HCT116 (cell line): ENCODE data around the gene SLC1A4. TPM values are rescaled to one million over a fixed set of nuclear protein-coding genes. Genes with fewer than 3 reads are reported as not detected.

Experiments
- ATAC-seq: fragments of 200-7000 bp; cut with Tn5 transposase; 2 replicates; pipeline ENCODE4 v1.9.1; 2020; ENCODE audit warnings: mild to moderate bottlenecking, moderate library complexity
- BruUV-seq: library from RNA; stranded (reverse); fragments of 400-500 nt; replicated peaks from 2 replicates; lab custom pipeline; 2021; lab: Mats Ljungman, UMichigan
- CTCF ChIA-PET: fragments of 300-600 bp; sonication (Branson Sonifier 250); formaldehyde crosslinking; loops from one replicate; lab custom pipeline; 2021; ENCODE audit warnings: antibody characterized with exemption; lab: Charles Lee
- POLR2A ChIA-PET: fragments of 300-600, 350-600 bp; sonication (Branson Sonifier 250); formaldehyde crosslinking; loops from one replicate; lab custom pipeline; 2021; ENCODE audit warnings: antibody characterized with exemption; lab: Charles Lee
- RAD21 ChIA-PET, 2 experiments: fragments of 300-600 bp; sonication (Branson Sonifier 250); formaldehyde crosslinking; loops; one replicate each; lab custom pipeline; 2023; ENCODE audit warnings: low total read pairs in 2 of 2; ENCODE audit not compliant: uncharacterized antibody in 2 of 2, unreplicated experiment in 2 of 2, low non-redundant PET in 1 of 2; lab: Charles Lee
- DNase-seq: peaks from one replicate; pipeline ENCODE4 v3.0.0-alpha.2; 2010; ENCODE audit warnings: low read depth, low spot score
- H2AFZ ChIP-seq: fragments of 200-600 bp; shearing (Covaris generic), sonication (generic); 2 replicates; pipeline ENCODE4 v1.6.1; 2017; ENCODE audit warnings: low read depth, mixed run types, mixed read lengths, antibody characterized with exemption, low read length; ENCODE audit not compliant: poor library complexity, severe bottlenecking
- H3K27ac ChIP-seq: 2 replicates; pipeline ENCODE4 v1.5.1; 2012; ENCODE audit warnings: low read depth, low read length
- H3K27me3 ChIP-seq: fragments of 200-600 bp; sonication (generic); 2 replicates; pipeline ENCODE4 v1.6.1; 2016; ENCODE audit warnings: mixed run types, low read length, mixed read lengths; ENCODE audit not compliant: insufficient read depth
- H3K36me3 ChIP-seq, 2 experiments: fragments of 200-500 bp in 1 of 2; fragments of 200-600 bp in 1 of 2; sonication (Bioruptor generic) in 1 of 2; sonication (generic) in 1 of 2; 2 replicates each; pipeline versions ENCODE4 v1.5.1 to v1.6.1; 2014 to 2016; ENCODE audit warnings: low read length in 2 of 2, inconsistent platforms in 1 of 2, mixed read lengths in 1 of 2, mixed run types in 1 of 2; ENCODE audit not compliant: insufficient read depth in 2 of 2, control insufficient read depth in 1 of 2
- H3K4me1 ChIP-seq, 2 experiments: fragments of 200-600 bp in 1 of 2; sonication (generic) in 1 of 2; 2 replicates each; pipeline versions ENCODE4 v1.5.1 to v1.6.1; 2012 to 2017; ENCODE audit warnings: low read length in 2 of 2, inconsistent platforms in 1 of 2, mild to moderate bottlenecking in 1 of 2, mixed read lengths in 1 of 2, mixed run types in 1 of 2, moderate library complexity in 1 of 2; ENCODE audit not compliant: insufficient read depth in 2 of 2, control insufficient read depth in 1 of 2
- H3K4me2 ChIP-seq: fragments of 200-600 bp; sonication (generic); 2 replicates; pipeline ENCODE4 v1.6.1; 2017; ENCODE audit warnings: mixed run types, low read length, mixed read lengths
- H3K4me3 ChIP-seq, 2 experiments: fragments of 200-600 bp in 1 of 2; sonication (generic) in 1 of 2; replicated peaks in 1 of 2; 2 replicates each; pipeline ENCODE4 v1.5.1; 2011 to 2016; ENCODE audit warnings: low read length in 2 of 2, control low read depth in 1 of 2, low read depth in 1 of 2, mild to moderate bottlenecking in 1 of 2, mixed read lengths in 1 of 2, mixed run types in 1 of 2
- H3K79me2 ChIP-seq: fragments of 200-600 bp; sonication (generic); 2 replicates; pipeline ENCODE4 v1.6.1; 2017; ENCODE audit warnings: mild to moderate bottlenecking, mixed run types, low read length, moderate library complexity, mixed read lengths; ENCODE audit not compliant: insufficient read depth
- H3K9ac ChIP-seq: fragments of 200-600 bp; sonication (generic); 2 replicates; pipeline ENCODE4 v1.6.1; 2016; ENCODE audit warnings: low read length, mixed read lengths
- H3K9me2 ChIP-seq: fragments of 200-600 bp; sonication (generic), shearing (Covaris generic); 2 replicates; pipeline ENCODE4 v1.6.1; 2017; ENCODE audit warnings: mixed run types, mild to moderate bottlenecking, moderate library complexity; ENCODE audit not compliant: insufficient read depth
- H3K9me3 ChIP-seq, 2 experiments: fragments of 200-500 bp in 1 of 2; fragments of 200-600 bp in 1 of 2; sonication (Bioruptor generic) in 1 of 2; sonication (generic) in 1 of 2; 2 replicates each; pipeline ENCODE4 v1.6.1; 2014 to 2017; ENCODE audit warnings: low read length in 2 of 2, mixed read lengths in 2 of 2, inconsistent platforms in 1 of 2, low read depth in 1 of 2, mild to moderate bottlenecking in 1 of 2, mixed run types in 1 of 2, moderate library complexity in 1 of 2; ENCODE audit not compliant: control insufficient read depth in 1 of 2, insufficient read depth in 1 of 2
- H4K20me1 ChIP-seq: fragments of 200-600 bp; sonication (generic), shearing (Covaris generic); 2 replicates; pipeline ENCODE4 v1.6.1; 2017; ENCODE audit warnings: mixed run types, mild to moderate bottlenecking, moderate library complexity; ENCODE audit not compliant: insufficient read depth
- CBX3 ChIP-seq: IDR thresholded peaks from 2 replicates; pipeline ENCODE4 v1.6.1; 2012; ENCODE audit warnings: low read depth
- CEBPB ChIP-seq: IDR thresholded peaks from 2 replicates; pipeline ENCODE4 v1.6.1; 2012; ENCODE audit warnings: low read depth
- EGR1 ChIP-seq: IDR thresholded peaks from 2 replicates; pipeline ENCODE4 v1.6.1; 2012; ENCODE audit warnings: low read depth
- EZH2 ChIP-seq: fragments of 200-600 bp; sonication (generic); IDR thresholded peaks from 2 replicates; pipeline ENCODE4 v1.6.1; 2017; ENCODE audit warnings: antibody characterized with exemption, mixed run types
- EZH2phosphoT487 ChIP-seq: fragments of 200-600 bp; IDR thresholded peaks from 2 replicates; pipeline ENCODE4 v1.6.1; 2018; ENCODE audit warnings: antibody characterized with exemption, borderline replicate concordance
- FOSL1 ChIP-seq: IDR thresholded peaks from 2 replicates; pipeline ENCODE4 v1.6.1; 2012; ENCODE audit warnings: low read depth
- JUND ChIP-seq: IDR thresholded peaks from 2 replicates; pipeline ENCODE4 v1.6.1; 2012
- POLR2A ChIP-seq: IDR thresholded peaks from 2 replicates; pipeline ENCODE4 v1.7.0; 2011; ENCODE audit warnings: borderline replicate concordance; ENCODE audit not compliant: insufficient read depth, insufficient read length; ENCODE audit errors: extremely low read depth
- POLR2AphosphoS5 ChIP-seq: IDR thresholded peaks from 2 replicates; pipeline ENCODE4 v1.6.1; 2011; ENCODE audit warnings: mild to moderate bottlenecking, low read depth, low read length, moderate library complexity
- RAD21 ChIP-seq: IDR thresholded peaks from 2 replicates; pipeline ENCODE4 v1.6.1; 2012; ENCODE audit warnings: low read depth, mild to moderate bottlenecking
- REST ChIP-seq: IDR thresholded peaks from 2 replicates; pipeline ENCODE4 v1.6.1; 2012; ENCODE audit warnings: low read depth
- SP1 ChIP-seq: IDR thresholded peaks from 2 replicates; pipeline ENCODE4 v1.6.1; 2012; ENCODE audit warnings: low read depth
- SRF ChIP-seq: IDR thresholded peaks from 2 replicates; pipeline ENCODE4 v1.6.1; 2012; ENCODE audit warnings: low read depth
- YY1 ChIP-seq: IDR thresholded peaks from 2 replicates; pipeline ENCODE4 v1.6.1; 2011; ENCODE audit warnings: low read length, low read depth, moderate library complexity, mild to moderate bottlenecking; ENCODE audit not compliant: insufficient replicate concordance; ENCODE audit errors: extremely low read depth
- ZFX ChIP-seq: fragments of 450-650 bp; IDR thresholded peaks from 2 replicates; pipeline ENCODE4 v1.6.1; 2017
- intact Hi-C: fragments of 100-400 bp; cut with micrococcal nuclease; formaldehyde crosslinking; loops from 2 replicates; pipeline ENCODE4 v1.10.0; 2022
- total RNA-seq: library from RNA; stranded (reverse); gene quantifications from one replicate; pipeline ENCODE4 v1.2.1, GENCODE V29; 2021; ENCODE audit not compliant: unreplicated experiment
- TF ChIP-seq, protein P1 (sequence below): IDR thresholded peaks from 2 replicates; pipeline ENCODE4 v1.6.1; 2012
- TF ChIP-seq, protein P2 (sequence below): IDR thresholded peaks from 2 replicates; pipeline ENCODE4 v1.6.1; 2011; ENCODE audit warnings: mild to moderate bottlenecking, low read length, moderate library complexity; ENCODE audit not compliant: insufficient replicate concordance; ENCODE audit errors: extremely low read depth

SLC1A4 gene
- total RNA-seq, 1 experiment from 2014 or later: 9.2 TPM

GRCh38 chr2:65019010-65019409 is 29.8 kb downstream of the SLC1A4 start:
- intact Hi-C loops: no loop called here
- no peaks in the 10 kb centered on the region for H3K9me2 ChIP-seq
- H3K9me3 ChIP-seq: no peaks in the 10 kb centered on the region
- CTCF ChIA-PET: no interaction called here
- no TSS peak for BruUV-seq
- DNase-seq: no peak
- H3K27ac ChIP-seq: no peak overlapping the region
- RAD21 ChIA-PET: no interaction called here
- no peak overlapping the region for H2AFZ ChIP-seq
- no peaks in the 10 kb centered on the region for H3K79me2 ChIP-seq
- no peak overlapping the region for H3K4me3 ChIP-seq
- no peak overlapping the region for H3K9ac ChIP-seq
- TF ChIP-seq RAD21 (no peak), EGR1 (no peak), JUND (no peak), YY1 (no peak), CBX3 (no peak), SRF (no peak)
- TF ChIP-seq, protein P1, sequence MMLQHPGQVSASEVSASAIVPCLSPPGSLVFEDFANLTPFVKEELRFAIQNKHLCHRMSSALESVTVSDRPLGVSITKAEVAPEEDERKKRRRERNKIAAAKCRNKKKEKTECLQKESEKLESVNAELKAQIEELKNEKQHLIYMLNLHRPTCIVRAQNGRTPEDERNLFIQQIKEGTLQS: no peak
- ATAC-seq: no peak
- H4K20me1 ChIP-seq: no peaks in the 10 kb centered on the region
- H3K36me3 ChIP-seq: no peaks in the 10 kb centered on the region
- no peaks in the 10 kb centered on the region for H3K4me1 ChIP-seq
- H3K4me2 ChIP-seq: no peak overlapping the region
- no peaks in the 10 kb centered on the region for H3K27me3 ChIP-seq
- POLR2A ChIA-PET: no interaction called here

GRCh38 chr2:65019675-65020195 is 30.5 kb downstream of the SLC1A4 start:
- Histone ChIP-seq H3K36me3 (no peaks in the 10 kb centered on the region), H3K4me2 (no peak overlapping the region), H2AFZ (no peak overlapping the region), H3K9me2 (no peaks in the 10 kb centered on the region), H3K27ac (no peak overlapping the region), H3K27me3 (no peaks in the 10 kb centered on the region), H3K9ac (no peak overlapping the region), H4K20me1 (no peaks in the 10 kb centered on the region), H3K9me3 (no peaks in the 10 kb centered on the region), H3K4me1 (peaks cover 0 to 7% of the 10 kb centered on the region in 2 experiments; a peak in 1 of 4 replicates), H3K79me2 (no peaks in the 10 kb centered on the region), H3K4me3 (no peak overlapping the region)
- intact Hi-C loops: no loop called here
- CTCF ChIA-PET: no interaction called here
- ATAC-seq: no peak
- BruUV-seq: no TSS peak
- POLR2A ChIA-PET: no interaction called here
- RAD21 ChIA-PET: no interaction called here
- DNase-seq: no peak
- no peak for TF ChIP-seq POLR2AphosphoS5
- no peak for TF ChIP-seq EZH2
- no peak for TF ChIP-seq ZFX
- TF ChIP-seq POLR2A: no peak
- no peak for TF ChIP-seq REST
- TF ChIP-seq CBX3: no peak
- TF ChIP-seq, protein P2, sequence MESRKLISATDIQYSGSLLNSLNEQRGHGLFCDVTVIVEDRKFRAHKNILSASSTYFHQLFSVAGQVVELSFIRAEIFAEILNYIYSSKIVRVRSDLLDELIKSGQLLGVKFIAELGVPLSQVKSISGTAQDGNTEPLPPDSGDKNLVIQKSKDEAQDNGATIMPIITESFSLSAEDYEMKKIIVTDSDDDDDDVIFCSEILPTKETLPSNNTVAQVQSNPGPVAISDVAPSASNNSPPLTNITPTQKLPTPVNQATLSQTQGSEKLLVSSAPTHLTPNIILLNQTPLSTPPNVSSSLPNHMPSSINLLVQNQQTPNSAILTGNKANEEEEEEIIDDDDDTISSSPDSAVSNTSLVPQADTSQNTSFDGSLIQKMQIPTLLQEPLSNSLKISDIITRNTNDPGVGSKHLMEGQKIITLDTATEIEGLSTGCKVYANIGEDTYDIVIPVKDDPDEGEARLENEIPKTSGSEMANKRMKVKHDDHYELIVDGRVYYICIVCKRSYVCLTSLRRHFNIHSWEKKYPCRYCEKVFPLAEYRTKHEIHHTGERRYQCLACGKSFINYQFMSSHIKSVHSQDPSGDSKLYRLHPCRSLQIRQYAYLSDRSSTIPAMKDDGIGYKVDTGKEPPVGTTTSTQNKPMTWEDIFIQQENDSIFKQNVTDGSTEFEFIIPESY: no peak
- TF ChIP-seq CEBPB: no peak
- TF ChIP-seq EZH2phosphoT487: no peak
- TF ChIP-seq RAD21: no peak
- no peak for TF ChIP-seq FOSL1
- TF ChIP-seq SP1: no peak
